ACHN (cell line): Measurements from ENCODE around the gene GHRHR.

ENCODE experiments used
- DNase-seq: peaks from one replicate; pipeline ENCODE4 v3.0.0-alpha.2; 2015
- in situ Hi-C: cut with HindIII; loops from 2 replicates; pipeline ENCODE4 v1.10.0; 2017; ENCODE audit warnings: low sequenced_read_pairs, low pct_ligation_motif_present, low pct_unique_long_range_greater_than_20kb

Gene GHRHR

DNA sequence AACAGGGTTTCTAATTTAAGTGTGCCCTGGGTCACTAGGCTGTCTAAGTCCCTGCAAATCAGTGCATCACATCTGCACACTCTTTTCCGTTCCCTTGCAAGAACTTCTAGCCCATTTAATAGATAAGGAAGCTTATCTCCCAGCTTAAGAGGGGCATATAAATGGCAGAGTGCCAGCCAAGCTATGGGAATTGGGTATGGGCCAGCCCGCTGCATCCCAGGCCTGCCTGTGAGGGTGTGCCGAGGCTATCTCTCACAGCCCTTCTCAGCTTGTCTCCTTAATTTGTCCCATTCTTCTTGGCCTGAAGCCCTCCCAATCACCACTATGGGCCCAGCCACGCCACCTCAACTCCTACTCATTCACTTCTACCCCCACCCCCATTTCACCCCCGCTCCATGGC lies 37.4 kb upstream of the GHRHR start:
- in situ Hi-C loops, result no loop called here
- no peak for DNase-seq

GRCh38 chr7:30927040-30927439 lies 36.7 kb upstream of the GHRHR start:
- in situ Hi-C loops, result no loop called here
- no peak for DNase-seq

DNA sequence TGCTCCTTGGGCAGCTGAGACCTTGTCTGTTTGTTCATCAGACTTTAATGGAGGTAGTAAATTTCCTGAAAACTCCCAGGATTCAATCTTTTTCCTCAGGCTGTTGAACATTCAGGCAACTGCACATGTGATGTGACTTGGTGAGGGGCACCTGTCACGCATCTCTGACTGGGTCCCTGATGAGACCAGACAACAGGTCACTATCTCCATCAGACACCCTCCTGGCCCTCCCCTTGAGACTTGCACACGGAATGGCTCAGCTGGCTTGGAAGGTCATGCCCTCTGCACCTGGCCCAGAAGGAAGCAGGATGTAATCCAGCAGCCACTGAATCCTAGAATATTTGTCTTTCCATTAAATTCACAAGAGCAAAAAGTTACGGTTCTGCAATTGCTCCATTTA lies 36.2 kb upstream of the GHRHR start:
- in situ Hi-C loops, result no loop called here
- no peak for DNase-seq

DNA sequence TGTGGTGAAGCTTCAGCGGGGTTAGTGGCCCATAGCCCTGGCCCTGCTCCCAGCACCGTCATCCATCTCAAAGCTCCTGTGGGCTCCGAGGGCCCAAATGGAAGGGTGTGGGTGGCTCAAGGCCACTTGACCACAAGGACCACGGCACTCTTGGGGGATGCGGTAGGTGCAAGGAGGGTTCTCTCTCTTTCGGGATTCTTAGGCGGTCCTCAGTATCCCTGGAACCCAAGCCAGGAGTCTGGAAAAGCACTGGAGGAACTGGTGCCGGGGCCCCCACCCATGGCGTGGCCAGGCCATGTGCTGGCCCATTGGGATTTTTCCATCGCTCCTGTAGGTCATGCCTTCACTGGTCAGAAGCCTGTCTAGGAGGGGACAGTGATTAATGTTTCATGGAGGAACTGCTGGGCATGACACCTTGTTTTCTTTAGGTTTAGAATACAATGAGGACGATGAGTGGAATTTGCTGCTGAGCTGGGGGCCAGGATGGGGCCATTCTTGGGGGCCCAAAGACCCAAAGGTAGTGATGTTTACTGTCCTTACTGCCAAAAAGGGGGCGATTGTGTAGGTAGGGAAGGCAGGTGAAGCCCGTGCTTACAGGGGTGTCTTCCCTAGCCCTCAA lies 35.4 kb upstream of the GHRHR start:
- in situ Hi-C loops, result no loop called here
- no peak for DNase-seq

DNA sequence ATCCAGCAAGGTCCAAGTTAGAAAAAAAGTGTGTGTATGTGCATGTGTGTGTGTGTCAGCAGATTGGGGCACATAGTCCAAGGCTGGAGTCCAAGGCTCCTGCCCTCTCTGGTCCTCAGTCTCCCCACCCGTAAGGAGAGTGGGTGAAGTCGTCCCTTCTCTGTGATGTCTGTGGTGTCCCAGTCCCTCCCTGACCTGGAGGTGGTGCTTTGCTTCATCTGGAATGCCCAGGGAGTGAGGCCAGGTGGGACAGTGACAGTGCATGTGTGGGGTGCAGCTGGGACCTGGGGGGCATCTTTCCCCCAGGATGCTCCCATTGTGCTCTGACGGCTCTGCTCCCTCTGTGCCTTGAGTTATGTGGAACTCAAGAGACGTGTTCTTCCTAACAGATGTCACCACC lies 34.1 kb upstream of the GHRHR start:
- no peak for DNase-seq
- in situ Hi-C loops, result no loop called here

GRCh38 chr7:30930621-30931020 lies 33.1 kb upstream of the GHRHR start:
- no peak for DNase-seq
- in situ Hi-C loops, result no loop called here

- no peak for DNase-seq
- in situ Hi-C loops, result no loop called here
Measured at GRCh38 chr7:30931161-30931928, 32.4 kb upstream of the GHRHR start.

DNA sequence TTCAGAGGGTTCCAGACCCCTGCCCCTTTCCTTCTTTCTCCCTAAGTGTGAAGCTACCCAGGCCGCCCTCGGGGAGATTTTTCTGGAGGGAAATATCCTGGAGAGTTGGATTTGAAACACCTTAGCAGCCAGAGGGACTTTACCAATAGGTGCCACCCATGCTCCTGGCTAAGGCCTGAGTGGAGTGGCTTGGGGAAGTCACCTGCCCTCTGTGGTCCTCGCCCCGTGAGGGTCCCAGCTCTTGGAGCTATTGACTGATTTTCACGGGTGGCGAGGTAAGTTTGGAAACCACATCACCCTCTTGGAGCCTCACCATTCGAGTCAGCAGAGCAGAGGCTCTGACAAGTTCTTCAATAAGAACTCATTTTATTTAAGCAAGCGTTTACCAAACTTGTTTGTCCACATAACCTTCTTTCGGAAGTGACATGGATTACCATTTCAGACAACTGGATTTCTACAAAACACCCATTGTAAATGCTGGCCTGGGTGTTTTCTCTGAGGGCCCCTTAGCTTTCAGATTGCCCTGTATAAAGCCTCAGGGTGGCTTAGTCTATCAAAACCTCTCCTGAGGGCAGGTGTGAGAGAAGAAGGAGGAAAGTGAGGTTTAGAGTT lies 31.7 kb upstream of the GHRHR start:
- DNase-seq, result no peak
- in situ Hi-C loops, result no loop called here

DNA sequence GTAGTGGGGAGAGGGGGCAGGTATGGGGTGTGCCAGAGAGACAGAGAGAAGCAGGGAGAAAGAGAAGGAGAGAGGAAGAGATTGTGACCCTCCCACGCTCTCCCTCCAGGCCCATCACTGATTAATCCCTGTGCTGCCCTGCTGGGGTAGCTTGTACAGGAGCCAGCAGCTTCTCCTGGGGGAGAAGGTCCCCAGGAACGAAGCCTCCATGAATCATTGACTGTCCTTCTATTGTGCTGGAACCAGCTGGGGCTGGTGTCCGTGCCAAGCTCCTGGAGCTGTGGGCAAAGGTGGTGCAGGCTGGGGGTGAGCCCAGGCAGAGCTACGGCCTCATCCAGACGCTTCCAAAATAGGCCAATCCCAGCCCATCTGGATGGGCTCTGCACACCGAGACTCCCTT lies 31.2 kb upstream of the GHRHR start:
- no peak for DNase-seq
- in situ Hi-C loops, result no loop called here

DNA sequence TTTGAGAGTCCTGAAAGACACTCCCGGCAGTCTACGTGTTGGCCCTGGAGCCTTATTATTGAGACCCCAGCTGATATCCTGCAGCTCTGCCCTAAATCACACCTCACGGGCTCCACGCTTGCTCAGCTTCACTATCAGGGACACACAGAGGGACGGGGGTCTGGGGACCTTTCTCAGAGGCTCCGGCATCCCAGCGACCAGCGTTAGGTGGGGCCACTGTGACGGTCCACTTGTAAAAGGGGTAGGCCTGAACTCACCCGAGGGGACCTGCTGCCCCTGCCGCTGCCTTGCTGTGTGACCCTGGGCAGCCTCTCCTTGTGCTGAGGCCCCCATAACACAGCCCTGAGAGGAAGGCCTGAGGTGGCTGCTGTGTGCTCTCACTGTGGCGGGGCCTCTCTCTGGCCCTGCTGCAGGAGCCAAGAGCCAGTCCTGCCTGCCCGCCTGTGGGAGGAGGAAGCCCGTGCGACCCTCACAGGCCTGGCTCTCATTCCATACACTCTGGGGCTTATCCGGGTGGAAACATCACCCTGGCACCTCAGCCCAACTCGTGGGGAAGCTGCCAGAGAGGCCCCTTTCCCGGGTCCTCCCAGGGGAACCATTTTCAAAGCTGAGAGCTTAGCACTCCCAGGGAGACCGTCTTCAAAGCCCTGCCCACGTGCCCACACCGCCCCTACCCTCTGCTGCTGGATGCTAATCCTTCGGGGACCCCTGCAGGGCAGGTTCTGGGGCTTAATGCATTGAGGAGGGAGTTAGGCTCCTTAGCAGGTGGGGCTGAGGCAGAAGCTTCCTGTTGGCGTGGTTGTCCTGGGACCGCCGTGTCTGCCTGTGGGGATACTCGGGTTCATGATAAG lies 30.4 kb upstream of the GHRHR start:
- in situ Hi-C loops, result no loop called here
- no peak for DNase-seq

DNA sequence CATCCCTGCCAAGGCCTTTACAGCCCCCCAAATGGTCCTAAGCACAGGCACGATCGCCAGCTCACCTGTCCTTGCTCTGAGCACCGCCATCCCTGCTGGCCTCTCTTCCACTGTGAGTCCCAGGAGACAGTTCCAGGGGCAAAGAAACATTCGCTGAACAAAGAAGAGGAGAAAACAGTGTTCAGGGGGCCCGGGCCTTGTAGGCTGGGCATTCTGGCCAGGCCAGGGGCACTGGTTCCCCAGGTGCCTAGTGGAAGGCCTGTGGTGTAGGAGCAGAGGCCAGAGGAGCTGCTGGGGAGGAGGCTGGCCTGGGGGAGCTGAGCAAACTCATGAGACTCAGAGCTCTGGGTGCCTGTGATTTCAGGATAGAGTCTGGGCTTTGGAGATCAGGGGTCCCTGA lies 29.5 kb upstream of the GHRHR start:
- in situ Hi-C loops, result no loop called here
- no peak for DNase-seq

DNA sequence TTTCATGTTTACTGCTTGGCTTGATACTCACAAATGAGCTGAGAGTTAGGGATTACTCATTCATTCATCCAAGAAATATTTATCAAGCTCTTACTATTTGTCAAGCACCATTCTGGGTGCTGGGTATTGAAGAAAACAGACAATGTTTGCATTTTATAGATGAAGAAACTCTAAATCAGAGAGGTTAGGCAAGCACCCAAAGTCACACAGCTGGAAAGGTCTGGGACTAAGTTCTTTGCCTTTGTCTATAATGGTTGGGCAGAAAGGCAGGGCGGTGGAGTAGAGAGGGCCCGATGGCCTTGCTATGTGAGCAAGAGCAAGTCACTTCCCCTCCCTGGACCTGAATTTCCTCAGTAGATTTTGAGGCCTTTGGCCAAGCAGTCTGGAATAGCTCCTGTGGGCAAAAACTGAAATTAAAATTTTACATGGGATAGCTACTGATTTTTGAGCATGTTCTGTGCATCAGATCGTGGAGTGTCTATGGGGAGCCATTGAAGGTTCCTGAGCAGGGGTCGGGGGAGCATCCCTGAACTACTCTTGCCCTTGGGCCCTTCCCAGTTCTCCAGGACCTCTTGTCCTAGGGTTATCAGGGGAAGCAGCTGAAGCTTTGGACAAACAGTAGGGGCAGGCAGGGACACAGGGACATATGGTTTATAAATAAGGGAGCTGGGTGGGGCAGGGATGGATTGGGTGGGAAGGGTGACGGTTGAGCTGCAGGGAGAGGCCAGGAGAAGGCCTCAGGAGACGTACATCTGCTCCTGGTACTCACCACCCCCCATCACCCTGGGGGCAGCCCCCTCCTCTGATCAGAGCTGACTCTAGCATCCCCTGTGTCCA lies 28.8 kb upstream of the GHRHR start:
- DNase-seq, result no peak
- in situ Hi-C loops, result no loop called here

DNA sequence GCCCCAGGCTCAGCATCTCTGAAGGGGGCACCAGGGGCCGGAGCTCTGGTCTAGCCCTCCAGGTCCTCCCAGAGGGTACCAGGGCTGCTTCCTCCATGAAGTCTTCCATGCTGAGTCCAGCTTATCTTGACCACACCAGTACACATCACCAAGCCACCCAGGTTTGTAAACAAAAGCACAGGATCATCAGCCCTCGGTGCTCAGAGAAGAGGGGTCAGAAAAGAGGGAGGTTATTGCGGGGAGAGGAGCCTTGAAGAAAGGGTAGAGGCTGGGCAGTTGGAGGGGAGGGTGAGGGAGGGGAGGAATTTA lies 28.2 kb upstream of the GHRHR start:
- in situ Hi-C loops, result no loop called here
- DNase-seq, result no peak

GRCh38 chr7:30936650-30937245 lies 27.0 kb upstream of the GHRHR start:
- no peak for DNase-seq
- in situ Hi-C loops, result no loop called here

DNA sequence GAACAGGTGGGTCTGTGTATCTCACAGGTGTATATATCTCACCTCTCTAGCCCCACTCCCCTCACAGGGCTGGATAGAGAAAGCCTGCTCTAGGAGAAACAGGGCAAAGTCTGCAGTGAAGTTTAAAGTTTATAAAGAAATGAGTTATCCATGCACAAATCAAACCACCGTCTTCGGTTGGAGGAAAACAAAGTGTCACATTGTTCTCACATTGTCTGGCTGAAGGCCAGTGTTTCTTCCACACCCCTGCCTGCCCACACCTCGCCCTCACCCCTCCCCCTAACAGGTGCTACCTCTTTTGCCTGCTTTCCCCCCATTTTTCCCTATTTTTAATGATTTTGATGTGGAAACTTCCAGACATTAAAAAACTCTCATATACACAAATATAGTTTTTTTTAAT lies 26.3 kb upstream of the GHRHR start:
- in situ Hi-C loops, result no loop called here
- DNase-seq, result no peak

GRCh38 chr7:30938435-30939316 lies 25.1 kb upstream of the GHRHR start:
- in situ Hi-C loops, result no loop called here
- peak; percentile 78 for DNase-seq

- in situ Hi-C loops, result no loop called here
- no peak for DNase-seq
Measured at GRCh38 chr7:30941582-30942323, 22.0 kb upstream of the GHRHR start.
